MG63 (cell line): ENCODE measurements around the gene COL16A1. TPM values are rescaled to one million over a fixed set of nuclear protein-coding genes. Genes with fewer than 3 reads are reported as not detected.
A peak's percentile ranks its signal among the peaks of the same experiment; 100 is the strongest.

Experiments used
- DNase-seq: peaks from one replicate; pipeline ENCODE4 v3.0.0-alpha.2; 2020
- H3K27me3 ChIP-seq: fragments of 250-450 bp; sonication (Bioruptor Pico); 2 replicates; pipeline ENCODE4 v1.5.1; 2020; ENCODE audit warnings: mild to moderate bottlenecking, moderate library complexity
- H3K36me3 ChIP-seq: fragments of 250-450 bp; sonication (Bioruptor Pico); 2 replicates; pipeline ENCODE4 v1.5.1; 2020; ENCODE audit warnings: mild to moderate bottlenecking, moderate library complexity
- H3K4me3 ChIP-seq: fragments of 250-450 bp; sonication (Bioruptor Pico); 2 replicates; pipeline ENCODE4 v1.5.1; 2020; ENCODE audit warnings: mild to moderate bottlenecking, moderate library complexity
- H3K9me3 ChIP-seq: fragments of 250-450 bp; sonication (Bioruptor Pico); 2 replicates; pipeline ENCODE4 v1.5.1; 2020; ENCODE audit warnings: mild to moderate bottlenecking, moderate library complexity
- total RNA-seq: library from RNA; depleted of rRNA; stranded (reverse); fragments of >200 nt; shearing (Covaris generic); gene quantifications from 2 replicates; pipeline ENCODE4 v1.2.3, GENCODE V29; 2014; ENCODE audit warnings: low replicate concordance

Gene COL16A1
- total RNA-seq, 1 experiment from 2014 or later = 156 TPM

DNA sequence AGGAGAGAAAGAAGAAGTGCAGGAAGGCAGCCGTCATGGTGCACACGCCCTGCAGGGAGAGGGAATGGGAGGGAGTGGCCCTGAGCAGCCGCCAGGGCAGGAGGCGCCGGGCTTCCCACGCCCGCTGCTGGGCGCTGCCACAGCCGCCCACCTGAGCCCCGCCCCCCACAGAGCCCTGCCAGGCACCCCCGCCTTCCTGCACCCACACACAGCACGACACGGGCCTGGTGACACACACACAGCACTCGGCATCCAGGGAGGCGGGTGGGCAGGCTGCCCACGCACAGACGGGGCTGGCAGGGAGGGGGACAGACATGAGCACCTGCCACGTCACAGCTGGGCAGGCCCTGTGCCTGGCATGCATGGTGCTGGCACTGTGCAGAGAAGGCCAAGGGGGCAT, 32.9 kb upstream of the COL16A1 start:
- Histone ChIP-seq H3K36me3 (no peaks in the 10 kb centered on the region), H3K27me3 (no peaks in the 10 kb centered on the region), H3K4me3 (no peak overlapping the region), H3K9me3 (no peaks in the 10 kb centered on the region)
- DNase-seq = no peak

DNA sequence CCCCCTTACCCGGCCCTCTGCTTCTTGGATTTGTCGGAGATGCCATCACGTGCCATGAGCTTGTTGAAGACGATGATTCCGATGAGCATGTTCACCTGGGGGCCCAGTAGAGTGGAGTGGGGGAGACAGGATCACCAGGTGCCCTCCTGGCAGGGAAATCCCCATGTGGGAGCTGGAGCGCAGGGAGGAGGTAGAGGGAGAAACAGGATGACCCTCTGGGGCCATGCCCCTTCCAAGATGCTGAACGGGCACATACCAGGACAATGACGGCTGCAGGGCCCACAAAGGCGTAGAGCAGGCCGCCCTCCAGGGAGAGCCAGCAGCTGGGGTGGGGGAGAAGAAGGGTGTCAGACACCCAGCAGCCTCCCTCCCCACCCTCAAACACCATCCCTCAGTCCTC, 31.8 kb upstream of the COL16A1 start:
- Histone ChIP-seq H3K4me3 (no peak overlapping the region), H3K9me3 (no peaks in the 10 kb centered on the region)
- DNase-seq = no peak

DNA sequence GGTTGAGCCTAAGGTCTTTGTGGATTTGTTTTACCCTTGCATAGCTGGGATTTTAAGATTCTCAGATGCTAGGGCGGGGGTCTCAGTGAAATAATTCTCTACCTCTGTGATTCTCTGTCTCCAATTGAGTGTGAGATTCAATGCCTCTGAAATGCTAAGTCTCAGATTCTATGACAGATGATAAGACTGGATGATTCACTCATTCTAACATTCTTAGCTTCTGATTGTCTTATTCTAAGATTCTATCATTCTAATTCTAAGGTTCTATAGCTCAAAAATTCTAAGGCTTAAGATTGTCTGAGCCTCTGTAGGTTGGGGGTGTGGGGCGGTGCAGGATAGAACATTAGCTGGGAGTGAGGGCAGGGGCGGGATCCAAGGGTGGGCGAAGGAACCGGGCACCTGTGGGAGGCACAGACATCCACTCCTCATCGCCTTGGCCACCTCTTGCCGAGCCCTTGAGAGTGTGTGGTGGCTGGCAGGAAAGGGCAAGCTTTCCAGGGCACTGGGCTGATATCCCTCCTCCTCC, 30.8 kb upstream of the COL16A1 start:
- H3K36me3 ChIP-seq = no peaks in the 10 kb centered on the region
- no peaks in the 10 kb centered on the region for H3K27me3 ChIP-seq
- no peaks in the 10 kb centered on the region for H3K9me3 ChIP-seq
- DNase-seq = no peak
- no peak overlapping the region for H3K4me3 ChIP-seq

More for the DNA sequence above, 31.8 kb upstream of the COL16A1 start:
- H3K36me3 ChIP-seq = no peaks in the 10 kb centered on the region
- no peaks in the 10 kb centered on the region for H3K27me3 ChIP-seq

DNA sequence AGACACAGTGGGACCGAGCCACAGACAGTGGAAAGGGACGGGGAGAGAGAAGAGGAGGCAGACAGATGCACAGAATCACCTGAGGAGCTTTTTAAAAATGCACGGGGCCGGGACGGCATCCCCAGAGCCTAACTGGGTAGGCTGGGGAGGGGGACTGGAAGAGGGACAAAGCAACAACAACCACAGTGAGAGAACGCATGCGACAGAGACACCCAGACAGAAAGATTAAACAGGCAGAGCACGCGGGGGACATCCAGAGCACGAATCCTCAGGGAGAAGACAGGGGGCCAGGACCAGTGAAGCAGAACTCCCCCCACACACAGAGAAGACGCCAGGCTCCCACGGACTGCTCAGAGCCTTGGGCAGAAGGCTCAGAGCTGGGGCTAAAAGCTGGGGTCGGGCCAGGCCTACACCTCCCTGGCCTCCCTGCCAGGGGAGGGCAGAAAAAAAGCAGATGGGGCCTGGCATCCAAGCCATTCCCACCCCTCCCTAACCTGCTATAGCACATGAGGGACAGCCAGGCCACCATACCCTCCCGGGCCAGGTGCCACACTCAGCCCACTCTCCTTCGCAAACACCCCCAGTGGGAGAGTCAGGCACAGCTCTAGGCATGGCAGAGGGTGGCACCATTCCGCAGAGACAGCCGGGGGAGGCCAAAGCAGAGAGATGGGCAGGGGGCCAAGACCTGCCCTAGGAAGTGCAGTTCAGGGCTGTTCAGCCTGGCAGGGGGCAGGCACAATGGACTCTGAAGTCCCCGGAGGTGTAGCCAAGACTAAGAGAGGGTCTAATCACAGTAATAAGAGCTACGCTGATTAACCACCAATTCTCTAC, 29.8 kb upstream of the COL16A1 start:
- DNase-seq = no peak

DNA sequence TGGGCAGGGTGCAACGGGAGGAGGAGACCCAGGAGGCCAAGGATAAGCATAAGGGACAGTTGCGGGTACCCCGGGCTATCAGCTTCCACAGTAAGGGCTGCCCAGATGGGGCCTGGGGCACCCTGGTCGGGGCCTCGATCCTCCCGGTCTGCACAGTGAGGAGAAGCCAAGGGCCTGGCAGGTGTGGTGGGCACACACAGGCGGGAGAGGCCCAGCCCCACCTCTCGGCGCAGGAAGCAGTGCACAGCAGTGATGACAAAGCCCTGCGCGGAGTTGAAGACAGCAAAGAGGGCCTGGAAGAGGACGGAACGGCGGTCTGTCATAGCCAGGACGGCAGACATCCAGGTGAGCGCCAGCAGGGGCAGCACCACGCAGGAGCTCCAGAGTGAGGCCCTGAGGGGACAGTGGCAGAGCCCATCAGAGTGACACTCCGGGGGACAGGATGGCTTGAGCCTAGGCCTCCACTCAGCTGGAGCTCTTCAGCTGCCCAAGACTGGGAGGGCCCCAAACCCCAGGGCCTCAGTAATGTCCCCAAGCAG, 29.0 kb upstream of the COL16A1 start:
- Histone ChIP-seq H3K9me3 (no peaks in the 10 kb centered on the region), H3K4me3 (no peak overlapping the region), H3K27me3 (no peaks in the 10 kb centered on the region), H3K36me3 (no peaks in the 10 kb centered on the region)
- DNase-seq = no peak

More for the DNA sequence above, 29.8 kb upstream of the COL16A1 start:
- Histone ChIP-seq H3K36me3 (no peaks in the 10 kb centered on the region), H3K4me3 (no peak overlapping the region), H3K9me3 (no peaks in the 10 kb centered on the region), H3K27me3 (no peaks in the 10 kb centered on the region)

DNA sequence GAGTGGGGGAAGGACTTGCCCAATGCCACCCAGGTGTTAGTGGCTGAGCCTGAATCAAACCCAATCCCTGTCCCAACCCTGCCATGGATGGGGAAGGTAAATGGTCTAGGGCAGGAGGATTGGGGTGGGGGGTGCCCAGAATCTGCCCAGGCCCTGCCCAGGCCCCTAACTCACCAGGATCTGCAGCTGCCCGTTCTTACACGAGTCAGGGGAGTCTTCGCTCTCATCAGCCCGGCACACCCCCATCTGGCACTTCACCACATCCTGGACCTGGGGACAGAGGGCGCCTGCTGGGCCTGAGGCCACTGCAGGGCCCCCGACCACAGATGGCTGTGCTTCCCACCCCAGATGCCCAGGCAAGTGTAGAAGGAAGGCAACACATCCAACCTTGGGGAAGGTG, 28.5 kb upstream of the COL16A1 start:
- Histone ChIP-seq H3K27me3 (no peaks in the 10 kb centered on the region), H3K4me3 (no peak overlapping the region), H3K36me3 (no peaks in the 10 kb centered on the region), H3K9me3 (no peaks in the 10 kb centered on the region)
- DNase-seq = no peak

DNA sequence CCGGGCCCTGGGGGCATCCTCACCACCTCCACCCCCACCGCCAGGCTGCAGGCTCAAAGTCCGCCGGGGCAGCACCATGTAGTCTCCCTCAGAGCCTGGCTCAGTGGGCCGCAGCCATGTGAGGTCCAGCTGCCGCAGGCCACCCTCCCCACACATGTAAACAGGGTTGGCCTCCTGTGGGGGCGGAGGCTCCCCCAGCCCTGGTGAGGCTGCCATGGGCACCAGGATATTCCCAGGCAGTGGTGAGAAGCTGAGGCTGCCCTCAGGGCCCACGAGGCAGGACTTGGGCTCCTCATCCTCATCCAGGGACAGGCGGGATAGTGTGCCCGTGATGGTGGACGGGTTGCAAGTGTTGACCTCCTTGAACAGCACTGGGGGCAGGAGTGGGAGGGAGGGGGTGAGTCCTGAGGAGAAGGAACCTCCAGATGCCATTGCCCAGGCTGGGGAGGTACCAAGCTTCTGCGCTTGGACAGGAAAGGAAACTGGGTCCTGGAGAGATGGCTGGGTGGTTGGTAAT, 27.3 kb upstream of the COL16A1 start:
- no peaks in the 10 kb centered on the region for H3K9me3 ChIP-seq
- no peaks in the 10 kb centered on the region for H3K27me3 ChIP-seq
- H3K36me3 ChIP-seq = no peaks in the 10 kb centered on the region
- no peak for DNase-seq
- H3K4me3 ChIP-seq = no peak overlapping the region

DNA sequence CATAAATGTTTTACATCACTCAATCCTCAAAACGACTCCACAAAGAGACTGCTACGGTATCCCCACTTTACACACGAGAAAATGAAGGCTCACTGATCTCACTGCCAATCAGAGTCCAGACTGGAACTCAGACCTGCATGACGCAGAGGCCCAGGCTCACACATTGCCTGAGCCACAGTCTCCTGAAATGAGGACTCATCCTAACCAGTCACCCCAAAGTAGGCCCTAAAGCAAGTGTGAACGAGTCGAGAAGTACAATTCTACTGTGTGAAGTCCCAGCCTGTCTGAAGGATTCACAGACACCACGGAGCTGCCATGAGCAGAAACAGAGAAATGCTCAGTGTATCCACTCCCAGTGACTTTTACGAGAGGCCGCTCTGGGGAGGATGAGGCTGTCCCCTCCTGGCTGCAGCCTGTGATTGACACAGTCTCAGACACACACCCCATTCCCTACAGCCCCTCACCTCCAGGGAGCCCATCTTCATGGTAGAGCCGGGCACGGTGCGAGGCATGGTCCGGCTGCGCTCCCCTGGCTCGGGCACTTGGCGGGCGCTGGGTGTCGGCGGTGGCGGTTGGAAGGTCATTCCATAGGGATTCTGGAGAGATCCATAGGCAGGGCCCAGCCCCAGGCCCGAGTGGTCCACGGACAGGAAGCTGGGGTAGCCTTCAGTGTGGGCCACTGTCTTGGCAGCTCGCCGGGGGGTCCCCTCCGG, 26.7 kb upstream of the COL16A1 start:
- Histone ChIP-seq H3K9me3 (no peaks in the 10 kb centered on the region), H3K4me3 (no peak overlapping the region)
- DNase-seq = no peak

DNA sequence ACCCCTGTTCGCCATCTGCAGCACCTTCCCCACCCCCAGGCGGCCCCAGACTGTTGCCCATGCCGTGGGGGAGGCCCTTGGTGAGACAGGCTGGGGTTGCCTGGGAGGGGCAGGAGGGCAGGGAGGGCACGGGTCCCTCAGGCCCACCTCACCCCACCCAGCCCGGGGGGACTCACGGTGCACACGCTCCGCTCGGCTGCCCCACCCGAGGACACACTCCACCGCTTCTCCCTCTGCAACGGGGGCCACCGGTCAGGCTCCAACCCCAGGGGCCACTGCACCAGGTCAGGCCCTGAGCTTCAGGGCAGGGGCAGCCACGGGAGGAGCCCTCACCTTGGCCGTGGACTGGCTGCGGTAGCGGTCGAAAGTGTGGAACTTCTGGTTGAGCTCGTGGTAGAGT, 24.0 kb upstream of the COL16A1 start:
- no peak for DNase-seq
- Histone ChIP-seq H3K9me3 (no peaks in the 10 kb centered on the region), H3K4me3 (no peak overlapping the region), H3K36me3 (no peaks in the 10 kb centered on the region), H3K27me3 (no peaks in the 10 kb centered on the region)

More for the DNA sequence above, 26.7 kb upstream of the COL16A1 start:
- no peaks in the 10 kb centered on the region for H3K36me3 ChIP-seq
- H3K27me3 ChIP-seq = no peaks in the 10 kb centered on the region

DNA sequence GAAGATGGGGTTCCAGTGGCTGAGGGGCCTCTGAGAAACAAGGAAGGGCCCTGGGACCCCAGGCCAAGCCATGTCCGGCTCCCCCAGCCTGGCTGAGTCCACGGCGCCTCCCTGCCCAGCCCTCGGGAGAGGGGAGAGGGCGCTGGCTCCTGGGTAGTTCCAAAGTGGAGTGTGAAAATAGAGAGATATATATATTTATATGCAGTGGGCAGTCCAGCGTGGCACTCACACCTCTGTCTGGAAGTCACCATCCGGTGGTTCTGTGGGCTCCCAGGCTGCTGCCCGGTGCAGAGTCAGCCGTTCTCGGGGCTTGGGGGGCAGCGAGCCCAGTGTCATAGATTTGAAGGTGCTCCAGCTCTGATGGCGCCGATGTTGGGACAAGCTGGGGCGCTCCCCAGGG, 23.4 kb upstream of the COL16A1 start:
- H3K9me3 ChIP-seq = no peaks in the 10 kb centered on the region
- no peak overlapping the region for H3K4me3 ChIP-seq
- no peak for DNase-seq
- no peaks in the 10 kb centered on the region for H3K36me3 ChIP-seq
- H3K27me3 ChIP-seq = no peaks in the 10 kb centered on the region

DNA sequence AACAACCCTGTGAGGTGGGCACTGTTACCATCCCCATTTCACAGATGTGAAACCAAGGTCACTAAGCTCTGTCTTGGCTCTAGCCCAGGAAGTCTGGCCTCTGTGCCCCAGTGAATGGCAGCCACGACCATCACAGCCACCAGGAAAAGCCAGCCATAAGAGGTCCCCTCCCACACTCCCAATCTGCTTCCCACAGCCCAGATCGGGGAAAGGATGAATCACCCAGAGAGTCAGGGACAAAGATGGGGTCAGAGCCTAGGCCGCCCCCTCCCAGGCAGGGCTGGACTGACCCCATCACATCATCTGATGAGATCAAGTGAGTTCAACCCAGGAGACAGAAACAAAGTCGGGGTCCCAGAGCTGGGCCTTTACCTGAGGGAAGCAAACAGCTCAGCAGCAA, 22.9 kb upstream of the COL16A1 start:
- H3K4me3 ChIP-seq = no peak overlapping the region
- H3K36me3 ChIP-seq = no peaks in the 10 kb centered on the region
- no peaks in the 10 kb centered on the region for H3K27me3 ChIP-seq
- H3K9me3 ChIP-seq = no peaks in the 10 kb centered on the region
- DNase-seq = no peak

DNA sequence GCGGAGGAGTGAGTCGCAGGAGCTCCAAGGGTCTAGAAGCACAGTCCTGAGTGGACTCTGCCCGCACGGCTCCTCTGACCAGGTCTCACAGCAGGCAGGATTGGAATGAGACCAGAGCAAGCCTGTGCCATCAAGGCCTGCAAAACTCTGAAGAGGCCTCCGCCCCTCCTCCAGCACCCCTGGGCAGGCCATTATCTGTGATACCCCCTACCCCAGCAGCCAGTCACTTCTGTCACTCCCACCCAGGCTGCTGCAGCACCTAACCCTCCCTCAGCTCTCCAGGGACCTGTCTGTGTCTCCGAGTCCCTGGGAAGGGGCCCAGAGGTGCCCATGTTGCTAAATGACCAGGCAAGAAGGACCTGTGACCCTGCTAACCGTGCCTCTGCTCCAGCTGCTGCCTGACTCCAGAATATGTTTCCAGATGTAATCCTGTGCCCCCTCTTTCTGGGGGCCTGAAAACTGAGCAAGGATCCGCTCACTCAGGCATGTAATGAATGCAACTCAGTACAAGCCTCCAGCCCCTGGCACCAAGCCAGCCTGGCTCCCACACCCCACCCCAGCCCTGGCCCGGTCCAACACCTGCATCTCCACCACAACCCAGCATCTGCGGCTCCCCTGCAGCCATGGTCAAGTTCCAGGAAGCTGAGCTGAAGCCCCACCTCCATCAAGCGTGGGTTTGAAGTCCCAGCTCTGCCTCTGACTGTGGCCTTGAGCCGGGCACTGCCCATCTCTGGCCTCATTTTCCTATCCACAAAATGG, 22.1 kb upstream of the COL16A1 start:
- H3K4me3 ChIP-seq = no peak overlapping the region
- H3K36me3 ChIP-seq = no peaks in the 10 kb centered on the region
- no peak for DNase-seq
- H3K9me3 ChIP-seq = no peaks in the 10 kb centered on the region
- no peaks in the 10 kb centered on the region for H3K27me3 ChIP-seq

DNA sequence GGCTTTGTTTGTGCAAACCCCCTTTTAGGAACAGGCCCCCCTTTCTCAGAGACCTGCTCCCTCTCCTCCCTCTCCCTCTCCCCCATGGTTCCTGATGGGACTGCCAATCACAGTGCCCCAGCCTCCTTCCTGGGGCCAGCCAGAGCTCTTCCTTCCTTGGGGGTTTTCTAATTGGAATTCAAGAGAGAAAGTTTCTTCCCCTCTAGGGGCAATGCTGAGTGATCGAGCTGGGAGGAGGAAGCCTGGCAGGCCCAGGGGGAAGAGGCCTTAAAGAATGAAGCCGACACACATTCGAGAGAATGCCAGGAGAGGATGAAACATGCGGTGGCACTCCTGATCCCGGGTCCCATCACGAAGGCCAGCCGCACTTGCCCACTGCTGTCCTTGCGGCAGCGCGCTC, 21.3 kb upstream of the COL16A1 start:
- H3K9me3 ChIP-seq = no peaks in the 10 kb centered on the region
- no peak for DNase-seq
- no peaks in the 10 kb centered on the region for H3K36me3 ChIP-seq
- H3K4me3 ChIP-seq = no peak overlapping the region
- H3K27me3 ChIP-seq = no peaks in the 10 kb centered on the region

DNA sequence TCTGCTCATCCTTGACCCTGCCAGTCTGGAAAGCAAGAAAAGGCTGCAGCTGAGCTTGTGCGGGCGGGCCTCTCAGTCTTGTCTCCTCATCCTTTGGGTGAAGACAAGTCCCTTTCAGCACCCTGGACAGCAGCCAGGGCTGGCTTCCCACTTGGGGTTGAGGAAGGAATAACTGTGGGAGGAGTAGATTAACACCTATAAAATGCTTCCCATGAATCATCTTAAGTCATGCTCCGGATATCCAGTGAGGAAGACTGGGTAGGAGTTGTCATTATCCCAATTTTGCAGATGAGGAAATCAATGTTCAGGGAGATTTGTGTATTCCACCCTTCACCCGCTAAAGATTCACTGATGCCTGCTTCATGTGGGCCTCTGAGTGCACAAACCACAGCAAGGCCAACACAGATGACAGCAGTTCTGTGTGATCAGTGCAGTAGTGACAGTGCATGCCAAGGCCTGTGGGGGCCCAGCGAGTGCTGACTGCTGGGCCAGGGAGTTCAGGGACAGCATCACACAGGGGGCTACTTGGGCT, 20.1 kb upstream of the COL16A1 start:
- no peak overlapping the region for H3K4me3 ChIP-seq
- DNase-seq = peak; percentile 74
- no peaks in the 10 kb centered on the region for H3K36me3 ChIP-seq
- H3K27me3 ChIP-seq = no peaks in the 10 kb centered on the region
- H3K9me3 ChIP-seq = no peaks in the 10 kb centered on the region

DNA sequence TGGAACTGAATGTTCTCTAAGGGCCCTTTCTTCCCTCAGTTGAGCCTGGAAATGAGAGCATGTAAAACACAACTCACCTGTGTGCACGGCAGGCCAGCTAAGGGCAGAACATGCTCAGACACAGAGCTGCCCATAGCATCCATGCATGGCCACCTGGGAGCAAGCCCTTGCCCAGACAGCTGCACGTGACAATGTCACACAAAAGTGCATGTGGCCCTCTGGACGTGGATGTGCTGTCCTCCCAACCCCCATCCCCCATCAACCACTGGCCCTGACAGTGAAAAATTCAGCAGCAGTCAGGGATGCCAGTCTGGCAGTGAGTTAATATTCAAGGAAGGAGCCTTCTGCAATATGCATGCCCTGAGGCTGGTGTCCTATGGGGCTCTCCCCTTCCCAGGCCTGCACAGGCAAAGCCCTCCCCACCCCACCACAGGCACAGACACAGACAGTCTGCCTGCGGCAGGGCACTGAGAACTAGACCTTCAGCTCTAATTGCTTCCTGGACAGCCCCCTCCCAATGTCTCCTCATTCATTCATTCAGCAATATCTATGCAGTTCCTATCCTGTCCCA, 14.6 kb upstream of the COL16A1 start:
- no peak overlapping the region for H3K4me3 ChIP-seq

DNA sequence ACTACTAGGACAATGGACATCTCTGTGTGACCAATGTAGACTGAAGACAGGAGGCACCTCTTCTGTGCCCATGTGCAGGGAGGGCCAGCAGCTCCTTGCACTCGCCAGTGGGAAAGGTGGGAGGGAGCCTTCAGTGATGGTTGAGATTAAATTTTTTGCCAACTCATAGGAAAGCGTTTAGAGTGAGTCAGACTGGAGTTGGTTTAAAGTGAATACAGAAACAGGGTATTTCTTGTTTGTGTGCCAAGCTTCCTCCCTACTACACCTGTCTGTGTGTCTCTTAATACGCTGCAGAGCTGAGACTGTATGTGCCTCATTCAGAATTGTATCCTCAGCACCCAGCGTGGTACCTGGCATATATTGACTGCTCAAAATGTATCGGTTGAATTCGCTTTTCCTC, 13.5 kb upstream of the COL16A1 start:
- no peak overlapping the region for H3K4me3 ChIP-seq
- DNase-seq = peak; percentile 30

More for the DNA sequence above, 14.6 kb upstream of the COL16A1 start:
- Histone ChIP-seq H3K36me3 (no peaks in the 10 kb centered on the region), H3K9me3 (no peaks in the 10 kb centered on the region), H3K27me3 (no peaks in the 10 kb centered on the region)
- DNase-seq = no peak

More for the DNA sequence above, 13.5 kb upstream of the COL16A1 start:
- Histone ChIP-seq H3K36me3 (no peaks in the 10 kb centered on the region), H3K9me3 (no peaks in the 10 kb centered on the region), H3K27me3 (no peaks in the 10 kb centered on the region)
